IPS-20b (cell line): Measurements from ENCODE around the gene NPAS3.

Source experiments
- H3K27ac ChIP-seq: one replicate; pipeline ENCODE4 v1.5.1; 2013; ENCODE audit warnings: low read length
- H3K27me3 ChIP-seq: 2 replicates; pipeline ENCODE4 v1.6.1; 2013; ENCODE audit warnings: mild to moderate bottlenecking, low read length, inconsistent platforms; ENCODE audit not compliant: insufficient read depth
- H3K36me3 ChIP-seq: 2 replicates; pipeline ENCODE4 v1.6.1; 2013; ENCODE audit warnings: low read depth, mild to moderate bottlenecking, inconsistent platforms, low read length, moderate library complexity; ENCODE audit not compliant: insufficient read depth
- H3K4me1 ChIP-seq: 2 replicates; pipeline ENCODE4 v1.6.1; 2013; ENCODE audit warnings: mild to moderate bottlenecking, control low read depth, inconsistent platforms, low read length, moderate library complexity; ENCODE audit not compliant: insufficient read depth
- H3K4me3 ChIP-seq: 2 replicates; pipeline ENCODE4 v1.5.1; 2013; ENCODE audit warnings: mild to moderate bottlenecking, low read length, inconsistent platforms
- H3K9ac ChIP-seq: 2 replicates; pipeline ENCODE4 v1.6.1; 2013; ENCODE audit warnings: low read depth, mild to moderate bottlenecking, inconsistent platforms, low read length, moderate library complexity
- H3K9me3 ChIP-seq: 2 replicates; pipeline ENCODE4 v1.6.1; 2013; ENCODE audit warnings: mild to moderate bottlenecking, low read depth, low read length, inconsistent platforms; ENCODE audit not compliant: insufficient read depth

The NPAS3 gene

DNA sequence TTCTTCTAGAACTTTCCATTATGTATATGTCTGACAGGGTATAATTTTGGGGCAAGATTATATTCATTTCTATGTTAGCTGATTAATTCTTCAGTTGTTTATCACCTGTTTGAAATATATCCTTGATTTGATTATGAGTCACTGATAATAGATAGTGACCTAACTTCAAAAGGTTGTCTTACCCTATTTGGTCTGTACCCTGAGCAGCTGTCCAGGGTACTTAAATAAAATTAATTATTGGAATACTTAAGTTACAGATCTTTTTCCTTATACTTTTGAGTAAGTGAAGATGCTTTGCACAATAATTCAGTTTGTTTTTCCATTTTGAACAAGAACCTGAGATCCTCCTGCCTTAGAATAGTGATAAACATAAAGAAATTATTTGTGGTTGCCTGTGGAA is 13.2 kb upstream of the NPAS3 start:
- H3K4me3 ChIP-seq = no peak overlapping the region
- H3K4me1 ChIP-seq = no peaks in the 10 kb centered on the region
- H3K36me3 ChIP-seq = no peaks in the 10 kb centered on the region
- H3K27me3 ChIP-seq = peaks cover 1% of the 10 kb centered on the region; the same call in 1 of the 2 replicates
- no peaks in the 10 kb centered on the region for H3K9me3 ChIP-seq
- H3K9ac ChIP-seq = no peak overlapping the region
- no peak overlapping the region for H3K27ac ChIP-seq

DNA sequence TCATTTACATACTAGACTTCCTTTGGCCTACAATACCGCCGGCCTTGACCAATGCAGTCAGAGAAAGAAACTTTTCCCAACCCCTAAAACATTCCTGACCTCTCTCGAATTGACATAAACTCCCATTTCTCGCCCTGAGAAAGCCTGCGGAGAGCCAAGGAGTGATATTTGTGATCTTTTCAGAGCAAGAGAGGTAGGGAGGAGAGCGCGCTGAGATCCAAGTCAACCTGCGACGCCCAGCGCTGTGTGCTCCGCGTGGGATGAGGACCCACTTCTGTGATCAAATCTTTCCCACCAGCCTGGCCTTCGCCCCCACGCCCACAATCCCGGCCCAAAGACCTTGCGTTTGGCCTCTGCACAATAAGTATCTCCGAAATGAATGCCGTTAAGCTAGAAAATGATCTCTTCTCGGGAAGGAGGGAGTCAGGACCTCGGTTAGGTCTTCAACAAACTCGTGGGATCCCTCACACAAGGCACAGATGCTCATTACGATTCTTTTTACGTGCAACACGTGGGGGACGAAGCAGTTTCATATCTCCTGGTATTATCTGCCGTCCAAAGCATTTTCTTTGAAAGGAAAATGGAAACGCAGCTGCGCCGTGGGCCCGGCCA is 6.3 kb upstream of the NPAS3 start:
- Histone ChIP-seq H3K27me3 (peaks cover 68% of the 10 kb centered on the region), H3K27ac (no peak overlapping the region), H3K4me1 (peaks cover 21% of the 10 kb centered on the region), H3K9ac (peak overlapping the region; percentile 65; the same call in 1 of the 2 replicates), H3K4me3 (peak overlapping the region; percentile 85), H3K9me3 (no peaks in the 10 kb centered on the region), H3K36me3 (no peaks in the 10 kb centered on the region)

DNA sequence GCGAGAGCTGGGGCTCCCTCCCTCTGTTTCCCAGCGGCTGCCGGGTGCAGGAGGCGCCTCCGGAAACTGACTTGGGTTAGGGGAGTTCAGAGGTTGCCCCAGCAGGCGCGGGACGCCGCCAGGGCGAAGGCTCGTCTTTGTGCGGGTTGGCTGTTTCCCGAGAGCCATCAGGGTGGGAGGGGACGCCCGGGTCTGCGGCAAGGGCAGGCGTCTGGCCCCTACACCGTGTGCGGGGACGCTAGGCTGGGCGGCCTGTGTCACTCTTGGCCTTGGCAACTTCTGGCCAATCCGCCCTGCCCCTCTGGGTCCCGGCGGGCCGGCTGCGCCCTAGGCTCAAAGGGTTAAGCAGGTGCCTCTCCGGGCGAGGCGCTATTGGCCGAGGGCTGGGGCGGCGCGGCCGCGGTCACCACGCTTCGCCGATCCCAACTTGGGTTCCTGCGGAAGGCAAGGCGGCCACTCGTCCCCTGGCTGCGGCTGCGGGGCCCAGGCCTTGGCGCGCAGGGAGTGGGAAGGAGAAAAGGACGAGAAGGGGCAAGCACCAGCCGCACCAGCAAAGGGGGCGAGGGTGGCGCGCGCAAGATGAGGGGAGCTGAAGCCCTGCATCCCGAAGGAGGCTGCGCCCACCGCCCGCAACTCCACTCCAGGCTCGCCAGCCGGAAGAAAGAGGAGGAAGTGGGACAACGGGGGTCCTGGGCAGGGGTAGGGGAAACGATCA is 5.6 kb upstream of the NPAS3 start:
- Histone ChIP-seq H3K9ac (peak overlapping the region; percentile 65; the same call in 1 of the 2 replicates), H3K27me3 (peaks cover 75% of the 10 kb centered on the region), H3K9me3 (no peaks in the 10 kb centered on the region), H3K36me3 (no peaks in the 10 kb centered on the region), H3K4me3 (peak overlapping the region; percentile 85), H3K4me1 (peaks cover 25% of the 10 kb centered on the region), H3K27ac (no peak overlapping the region)

DNA sequence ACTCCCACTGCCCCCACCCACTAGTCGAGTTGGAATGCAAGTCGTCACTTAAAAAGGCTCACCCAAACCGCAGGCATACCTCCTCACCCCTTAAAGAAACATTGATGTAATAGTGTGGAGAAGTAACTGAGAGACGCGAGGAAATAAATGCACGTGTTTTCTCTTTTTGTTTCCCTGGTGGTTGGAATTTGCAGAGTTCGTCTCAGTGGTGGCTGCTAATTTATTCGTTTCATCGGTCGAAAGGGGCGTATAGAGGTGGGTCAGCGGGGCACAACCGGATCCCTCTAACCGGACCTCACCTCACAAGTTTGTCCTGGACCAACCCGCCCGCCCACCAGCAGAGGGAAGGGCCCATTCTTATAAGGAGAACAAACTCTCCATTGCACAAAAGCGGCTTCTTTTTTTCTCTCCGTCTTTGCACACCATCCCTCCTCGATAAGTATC is 5.0 kb upstream of the NPAS3 start:
- H3K27ac ChIP-seq = no peak overlapping the region

DNA sequence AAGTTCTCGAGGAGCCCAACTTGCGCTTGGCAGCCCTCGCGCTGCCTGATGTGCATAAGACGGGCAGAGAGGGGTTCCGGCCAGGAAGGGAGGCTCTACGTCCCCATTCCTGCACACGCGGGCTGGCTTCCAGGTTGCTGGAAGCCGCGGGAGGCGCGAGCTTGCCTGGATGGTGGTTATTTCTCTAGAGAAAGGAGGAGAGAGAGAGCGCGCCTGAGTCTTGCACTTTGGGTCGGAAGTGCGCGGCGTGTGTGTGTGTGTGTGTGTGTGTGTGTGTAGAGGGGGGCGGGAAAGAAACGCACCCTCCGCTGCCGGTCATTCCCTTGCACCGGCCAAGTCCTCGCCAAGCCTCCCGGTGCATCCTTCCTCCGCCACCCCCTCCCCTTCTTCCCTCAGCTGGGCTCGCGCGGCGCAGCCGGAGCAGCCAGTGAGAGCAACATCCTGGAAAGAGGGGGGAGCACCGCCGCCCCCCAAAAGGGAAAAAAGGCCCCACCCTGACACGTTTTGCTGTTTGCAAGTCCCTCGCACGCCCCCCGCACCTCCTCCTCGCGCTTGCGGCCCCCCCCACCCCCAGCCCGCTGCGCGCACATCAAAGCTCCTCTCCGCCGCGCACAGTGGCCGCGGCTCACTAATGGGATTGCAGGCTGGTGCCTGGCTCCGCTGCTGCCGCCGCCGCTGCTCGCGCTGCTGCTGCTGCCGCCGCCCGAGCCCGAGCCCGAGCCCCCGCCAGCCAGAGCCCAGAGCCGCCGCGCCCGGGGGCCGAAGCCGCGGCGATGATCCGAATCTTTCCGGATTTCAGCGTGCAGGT is 4.4 kb upstream of the NPAS3 start:
- Histone ChIP-seq H3K4me3 (peak overlapping the region; percentile 85), H3K9me3 (no peaks in the 10 kb centered on the region), H3K27ac (no peak overlapping the region), H3K36me3 (no peaks in the 10 kb centered on the region), H3K27me3 (peaks cover 78% of the 10 kb centered on the region), H3K4me1 (peaks cover 25% of the 10 kb centered on the region), H3K9ac (peak overlapping the region; percentile 65; the same call in 1 of the 2 replicates)

More for the DNA sequence above, 5.0 kb upstream of the NPAS3 start:
- Histone ChIP-seq H3K4me1 (peaks cover 25% of the 10 kb centered on the region), H3K9ac (peak overlapping the region; percentile 65; the same call in 1 of the 2 replicates), H3K4me3 (peak overlapping the region; percentile 85), H3K27me3 (peaks cover 78% of the 10 kb centered on the region), H3K9me3 (no peaks in the 10 kb centered on the region), H3K36me3 (no peaks in the 10 kb centered on the region)

DNA sequence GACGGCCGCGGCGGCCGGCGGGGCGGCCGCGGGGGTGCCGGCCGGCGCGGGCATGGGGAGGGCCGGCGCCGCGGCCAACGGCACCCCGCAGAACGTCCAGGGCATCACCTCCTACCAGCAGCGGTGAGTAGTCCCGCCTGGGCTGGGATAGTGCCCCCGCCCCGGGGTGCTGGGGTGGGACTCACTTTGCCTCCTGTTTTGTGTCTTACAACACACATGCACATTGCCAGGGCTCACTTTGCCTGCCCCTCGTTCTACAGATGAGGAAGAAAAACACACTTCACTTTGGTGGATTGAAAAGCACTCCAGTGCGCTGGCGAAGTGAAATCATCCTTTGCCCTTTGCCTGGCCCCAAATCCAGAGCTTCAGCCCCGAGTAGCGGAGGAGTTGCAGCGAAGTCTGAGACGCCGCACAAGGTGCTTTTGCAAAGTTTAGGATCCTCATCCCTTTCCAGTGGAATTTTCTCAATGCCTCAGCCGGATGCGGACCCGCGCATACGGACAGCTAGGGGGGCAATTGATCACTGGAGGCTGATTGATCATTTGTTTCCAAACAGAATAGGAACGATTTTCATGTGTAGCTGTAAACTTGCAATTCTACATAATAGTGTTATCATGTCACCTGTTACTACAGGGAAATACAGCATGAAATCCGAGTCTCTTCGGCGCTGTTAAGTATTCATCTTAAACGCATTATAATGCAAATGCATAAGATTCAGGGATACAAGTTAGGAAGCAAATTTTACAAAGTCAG is 3.6 kb upstream of the NPAS3 start:
- peaks cover 81% of the 10 kb centered on the region for H3K27me3 ChIP-seq
- H3K36me3 ChIP-seq = no peaks in the 10 kb centered on the region
- peak overlapping the region; percentile 36; the same call in 1 of the 2 replicates for H3K9ac ChIP-seq
- H3K4me3 ChIP-seq = peak overlapping the region; percentile 73
- peaks cover 25% of the 10 kb centered on the region for H3K4me1 ChIP-seq
- H3K9me3 ChIP-seq = no peaks in the 10 kb centered on the region
- no peak overlapping the region for H3K27ac ChIP-seq

DNA sequence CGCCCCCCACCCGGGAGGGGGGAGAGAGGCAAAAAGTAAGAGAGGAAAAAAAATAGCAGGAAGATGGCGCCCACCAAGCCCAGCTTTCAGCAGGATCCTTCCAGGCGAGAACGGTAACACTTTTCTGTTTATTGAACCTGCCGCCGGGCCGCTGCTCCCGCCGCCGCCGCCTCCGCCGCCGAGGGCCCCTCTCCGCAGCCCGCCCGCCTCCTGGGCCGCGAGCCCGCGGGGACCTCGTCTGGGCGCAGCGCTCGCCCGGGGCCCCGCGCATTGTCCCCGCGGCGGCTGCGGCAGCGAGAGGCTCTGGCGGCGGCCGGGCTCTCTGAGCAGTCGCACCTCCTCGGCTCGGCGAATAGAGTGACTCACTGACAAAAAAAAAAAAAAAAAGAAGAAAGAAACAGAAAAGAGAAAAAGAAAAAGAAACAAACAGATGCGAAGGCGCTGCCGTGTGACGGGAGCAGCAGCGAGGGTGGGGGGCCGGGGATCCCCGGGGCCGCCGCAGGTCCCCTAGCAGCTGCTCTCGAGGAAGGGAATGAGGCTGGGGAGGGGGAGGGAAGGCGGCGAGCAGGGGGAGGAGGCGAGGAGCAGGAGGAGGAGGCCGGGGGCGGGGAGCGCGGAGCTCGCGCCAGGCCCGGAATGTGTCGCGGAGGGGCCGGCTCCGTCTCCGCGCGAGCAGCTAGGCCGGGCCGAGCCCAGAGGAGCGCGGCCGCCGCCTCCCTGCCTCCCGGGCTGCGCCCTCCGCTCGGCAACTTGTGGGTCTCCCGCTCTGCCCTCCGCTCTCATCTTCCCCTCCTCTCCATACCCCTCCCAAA is 781 bp downstream of the NPAS3 start:
- Histone ChIP-seq H3K9ac (peak overlapping the region; percentile 57; the same call in 1 of the 2 replicates), H3K27me3 (peaks cover 62% of the 10 kb centered on the region), H3K4me1 (peaks cover 33% of the 10 kb centered on the region), H3K4me3 (peak overlapping the region; percentile 72), H3K27ac (no peak overlapping the region), H3K9me3 (no peaks in the 10 kb centered on the region), H3K36me3 (no peaks in the 10 kb centered on the region)

DNA sequence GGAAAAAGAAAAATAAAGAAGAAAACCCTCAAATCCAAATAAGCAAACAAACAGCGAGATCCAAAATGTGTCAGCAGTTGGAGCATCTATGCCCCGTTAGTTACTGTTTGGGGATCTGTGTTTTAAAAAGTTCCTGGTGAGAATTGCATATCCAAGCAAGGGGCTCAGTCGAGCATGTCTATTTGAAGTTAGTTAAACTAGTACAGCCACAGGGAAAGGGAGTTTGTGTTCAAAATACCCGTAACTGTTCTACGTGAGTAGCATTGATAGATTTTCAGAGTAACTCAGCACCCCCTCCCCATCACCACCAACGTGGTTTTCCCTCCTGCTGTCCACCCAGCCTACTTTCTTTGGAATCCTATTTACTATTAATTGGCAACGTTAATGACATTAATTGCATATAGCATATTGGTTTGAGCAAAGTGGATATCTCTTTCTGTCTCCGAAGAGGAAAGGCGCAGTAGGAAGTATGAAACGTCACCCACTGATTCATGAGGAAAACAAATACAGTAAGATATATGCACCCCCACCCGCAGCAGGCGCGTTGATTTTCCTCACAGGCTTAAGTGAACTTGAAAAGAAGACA is 1.5 kb downstream of the NPAS3 start:
- no peaks in the 10 kb centered on the region for H3K9me3 ChIP-seq
- H3K9ac ChIP-seq = peak overlapping the region; percentile 57; the same call in 1 of the 2 replicates
- no peak overlapping the region for H3K27ac ChIP-seq
- H3K4me3 ChIP-seq = peak overlapping the region; percentile 72
- H3K27me3 ChIP-seq = peaks cover 58% of the 10 kb centered on the region
- H3K4me1 ChIP-seq = peaks cover 33% of the 10 kb centered on the region
- H3K36me3 ChIP-seq = no peaks in the 10 kb centered on the region

DNA sequence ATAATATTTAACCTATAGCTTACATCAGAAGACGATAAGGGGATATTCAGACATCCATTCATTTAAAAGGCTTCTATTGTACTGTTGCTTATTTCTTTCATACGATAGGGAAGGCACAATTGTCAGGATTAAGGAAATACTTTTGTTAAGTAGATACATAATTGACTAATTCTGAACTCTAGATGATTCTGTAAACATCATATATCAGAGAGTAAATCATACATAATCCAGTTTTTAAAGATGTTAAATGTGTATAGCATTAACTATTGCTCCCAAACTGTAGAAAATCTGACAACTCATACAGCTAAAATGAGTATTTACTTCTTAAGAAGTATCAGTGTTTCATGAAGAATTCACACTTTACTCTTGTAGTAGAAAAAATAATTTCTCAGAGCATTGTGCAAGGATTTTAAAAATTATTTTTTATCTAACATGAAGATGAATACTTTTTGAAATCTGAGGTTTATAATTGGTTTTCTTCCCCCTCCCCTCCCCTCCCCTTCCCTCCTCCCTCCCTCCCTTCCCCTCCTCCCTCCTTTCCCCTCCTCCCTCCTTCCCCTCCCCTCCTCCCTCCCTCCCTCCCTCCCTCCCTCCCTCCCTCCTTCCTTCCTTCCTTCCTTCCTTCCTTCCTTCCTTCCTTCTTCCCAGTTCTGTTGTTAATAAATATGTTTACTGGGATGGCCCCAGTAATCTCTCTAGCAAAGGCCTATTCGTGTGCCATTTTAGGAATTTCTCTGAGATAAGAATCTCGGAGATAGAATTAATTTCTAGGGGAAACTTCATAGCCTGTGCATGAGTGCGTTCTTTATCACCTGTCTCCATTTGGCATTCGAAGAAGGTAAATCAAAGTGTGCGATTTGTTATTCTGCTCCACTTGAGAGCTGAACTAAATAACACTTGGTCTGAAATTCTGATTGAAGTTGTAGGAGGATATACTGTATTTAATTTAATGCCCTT is 2.3 kb downstream of the NPAS3 start:
- Histone ChIP-seq H3K27me3 (peaks cover 50% of the 10 kb centered on the region), H3K9ac (no peak overlapping the region), H3K4me3 (peak overlapping the region; percentile 72), H3K4me1 (peaks cover 25% of the 10 kb centered on the region), H3K27ac (no peak overlapping the region), H3K36me3 (no peaks in the 10 kb centered on the region), H3K9me3 (no peaks in the 10 kb centered on the region)
